HG02798 (cell line): ENCODE results near the gene FAF1.
"Not testable (repeated sequence)": the region's sequence is repeated elsewhere in the genome, so short reads cannot be mapped to it uniquely, and the experiment has no call there.

Source experiments
- ATAC-seq: cut with Tn5 transposase; IDR thresholded peaks from one replicate; pipeline ENCODE4 v1.9.1; 2021; ENCODE audit warnings: mild to moderate bottlenecking; ENCODE audit not compliant: unreplicated experiment, poor library complexity

Gene FAF1

GRCh38 chr1:50820545-50820944, 139.5 kb downstream of the FAF1 start:
- ATAC-seq = no peak

GRCh38 chr1:50812346-50812745, 147.7 kb downstream of the FAF1 start:
- no peak for ATAC-seq

- no peak for ATAC-seq
Measured at GRCh38 chr1:50808296-50808695, 151.8 kb downstream of the FAF1 start.

DNA sequence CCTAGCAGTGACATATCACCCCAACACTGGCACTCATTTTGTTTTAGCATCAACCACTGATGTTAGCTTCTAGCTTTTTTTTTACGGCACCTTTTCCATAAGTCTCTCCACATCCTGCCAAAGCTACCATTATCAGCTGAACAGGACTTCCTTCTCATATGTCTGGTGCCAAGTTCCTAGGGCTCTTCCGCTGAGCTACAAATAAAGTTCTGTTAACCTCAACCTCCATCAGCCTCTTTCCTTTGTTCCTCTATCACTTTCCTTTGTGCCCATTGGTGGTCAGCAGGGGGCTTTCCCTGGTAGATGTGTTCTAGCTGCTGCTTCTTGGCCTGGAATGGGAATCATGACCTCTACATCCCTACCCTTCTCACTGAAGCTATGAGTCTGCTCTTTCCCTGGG, 163.8 kb downstream of the FAF1 start:
- no peak for ATAC-seq

DNA sequence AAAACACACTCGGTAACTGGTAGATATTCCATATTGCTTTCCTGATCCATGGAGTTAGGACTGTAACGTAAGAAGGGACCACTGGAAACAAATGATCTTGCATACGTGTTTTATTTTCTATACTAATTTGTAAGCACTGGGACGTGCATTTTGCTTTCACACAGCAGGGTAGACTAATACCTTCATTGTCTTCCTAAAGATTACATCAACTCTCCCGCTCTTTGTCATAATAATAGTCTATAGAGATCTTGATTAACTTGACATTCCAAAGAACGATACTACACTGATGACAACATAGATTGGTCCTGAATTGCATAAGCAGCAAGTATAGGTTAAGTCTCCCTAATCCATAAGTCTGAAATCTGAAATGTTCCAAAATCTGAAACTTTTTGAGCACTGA, 166.5 kb downstream of the FAF1 start:
- ATAC-seq = no peak

DNA sequence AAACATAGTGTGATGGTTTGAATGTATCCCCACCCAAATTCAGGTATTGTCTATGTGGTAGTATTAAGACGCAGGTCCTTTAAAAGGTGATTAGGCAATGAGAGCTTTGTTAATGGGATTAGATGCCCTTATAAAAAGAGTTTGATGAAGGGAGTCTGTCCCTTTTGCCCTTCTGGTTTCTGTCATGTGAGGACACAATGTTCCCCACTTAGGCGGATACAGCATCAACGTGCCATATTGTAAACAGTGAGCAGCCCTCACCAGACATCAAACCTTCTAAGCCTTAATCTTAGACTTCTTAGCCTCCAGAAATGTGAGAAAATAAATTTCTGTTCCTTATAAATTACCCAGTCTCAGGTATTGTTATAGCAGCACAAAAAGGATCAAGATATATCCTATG, 172.8 kb downstream of the FAF1 start:
- ATAC-seq = no peak

GRCh38 chr1:50783286-50783685, 176.8 kb downstream of the FAF1 start:
- ATAC-seq = no peak

DNA sequence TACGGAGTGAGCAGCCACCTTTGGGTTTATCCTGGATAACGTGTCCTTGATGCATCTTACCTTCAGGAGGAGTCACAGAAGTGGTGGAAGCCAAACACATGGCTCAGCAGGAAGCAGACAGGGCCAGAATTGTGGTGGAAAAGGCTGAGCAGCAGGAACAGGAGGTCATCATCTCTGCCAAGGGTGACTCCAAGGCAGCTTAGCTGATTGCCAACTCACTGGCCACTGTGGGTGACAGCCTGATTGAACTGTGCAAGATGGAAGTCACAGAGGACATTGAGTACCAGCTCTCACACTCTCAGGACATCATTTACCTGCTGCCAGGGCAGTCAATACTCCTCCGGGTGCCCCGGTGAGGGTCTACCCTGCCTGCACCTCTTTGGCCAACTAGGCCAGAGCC, 179.3 kb downstream of the FAF1 start:
- ATAC-seq = no peak

DNA sequence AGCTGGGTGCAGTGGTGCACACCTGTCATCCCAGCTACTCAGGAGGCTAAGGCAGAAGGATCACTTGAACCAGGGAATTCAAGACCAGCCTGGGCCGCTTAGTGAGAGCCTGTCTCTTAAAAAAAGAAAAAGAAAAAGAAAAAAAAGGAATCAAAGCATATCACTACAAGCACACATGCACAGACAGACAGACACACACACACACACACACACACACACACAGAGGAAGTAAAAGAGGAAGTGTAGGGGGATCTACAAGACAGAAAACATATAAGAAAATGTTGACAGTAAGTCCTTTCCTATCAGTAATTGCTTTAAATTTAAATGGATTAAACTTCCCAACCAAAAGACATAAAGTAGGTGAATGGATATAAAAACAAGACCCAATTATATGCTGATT, 180.3 kb downstream of the FAF1 start:
- ATAC-seq = no peak

- no peak for ATAC-seq
Measured at GRCh38 chr1:50775740-50776139, 184.3 kb downstream of the FAF1 start.

DNA sequence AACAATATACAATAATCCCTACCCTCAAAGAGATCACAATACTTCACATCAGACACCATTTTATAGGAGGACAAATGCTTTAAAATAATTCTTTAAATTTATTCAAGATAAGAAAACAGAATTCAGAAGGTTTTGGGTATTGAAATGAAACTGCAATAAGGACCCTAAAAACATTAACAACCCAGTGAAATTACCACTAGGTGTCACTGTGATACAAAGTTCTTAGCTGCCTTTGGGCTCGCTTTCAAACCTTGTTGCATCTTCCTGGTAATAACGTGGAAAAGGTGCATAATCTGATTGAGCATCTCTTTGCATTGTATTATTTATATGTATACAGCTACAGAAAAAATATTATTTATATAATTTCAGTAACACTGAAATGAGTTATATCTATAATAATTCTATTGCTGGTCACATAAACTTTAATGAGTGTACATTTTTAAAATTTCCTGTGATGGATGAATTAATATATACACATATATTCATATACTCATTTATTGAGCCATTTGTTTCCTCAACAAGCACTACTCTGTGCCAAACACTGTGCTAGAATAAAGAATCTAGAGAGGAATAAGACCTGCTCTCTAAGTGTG, 185.2 kb downstream of the FAF1 start:
- no peak for ATAC-seq

DNA sequence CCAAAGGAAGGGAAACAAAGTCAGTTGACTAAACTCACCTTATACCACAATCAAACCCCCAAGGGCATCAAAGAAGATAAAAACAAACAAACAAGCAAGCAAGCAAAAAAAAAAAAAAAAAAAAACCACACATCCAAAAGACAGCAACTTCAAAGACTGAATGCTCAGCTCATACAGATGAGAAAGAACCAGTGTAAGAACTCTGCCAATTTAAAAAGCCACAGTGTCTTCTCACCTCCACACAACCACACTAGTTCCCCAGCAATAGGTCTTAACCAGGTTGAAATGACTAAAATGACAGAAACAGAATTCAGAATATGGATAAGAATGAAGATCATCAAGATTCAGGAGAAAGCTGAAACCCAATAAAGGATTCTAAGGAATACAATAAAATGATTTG, 193.4 kb downstream of the FAF1 start:
- no peak for ATAC-seq

- ATAC-seq = not testable (repeated sequence)
Measured at GRCh38 chr1:50756543-50756942, 203.5 kb downstream of the FAF1 start.

DNA sequence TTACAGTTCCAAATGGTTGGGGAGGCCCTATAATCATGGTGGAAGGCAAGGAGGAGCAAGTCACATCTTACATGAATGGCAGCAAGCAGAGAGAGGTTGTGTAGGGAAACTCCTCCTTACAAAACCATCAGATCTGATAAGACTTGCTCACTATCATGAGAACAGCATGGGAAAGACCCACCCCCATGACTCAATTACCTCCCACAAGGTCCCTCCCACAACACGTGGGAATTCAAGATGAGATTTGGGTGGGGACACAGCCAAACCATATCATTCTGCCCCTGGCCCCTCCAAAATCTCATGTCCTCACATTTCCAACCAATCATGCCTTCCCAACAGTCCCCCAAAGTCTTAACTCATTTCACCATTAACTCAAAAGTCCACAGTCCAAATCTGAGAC, 205.3 kb downstream of the FAF1 start:
- not testable (repeated sequence) for ATAC-seq

DNA sequence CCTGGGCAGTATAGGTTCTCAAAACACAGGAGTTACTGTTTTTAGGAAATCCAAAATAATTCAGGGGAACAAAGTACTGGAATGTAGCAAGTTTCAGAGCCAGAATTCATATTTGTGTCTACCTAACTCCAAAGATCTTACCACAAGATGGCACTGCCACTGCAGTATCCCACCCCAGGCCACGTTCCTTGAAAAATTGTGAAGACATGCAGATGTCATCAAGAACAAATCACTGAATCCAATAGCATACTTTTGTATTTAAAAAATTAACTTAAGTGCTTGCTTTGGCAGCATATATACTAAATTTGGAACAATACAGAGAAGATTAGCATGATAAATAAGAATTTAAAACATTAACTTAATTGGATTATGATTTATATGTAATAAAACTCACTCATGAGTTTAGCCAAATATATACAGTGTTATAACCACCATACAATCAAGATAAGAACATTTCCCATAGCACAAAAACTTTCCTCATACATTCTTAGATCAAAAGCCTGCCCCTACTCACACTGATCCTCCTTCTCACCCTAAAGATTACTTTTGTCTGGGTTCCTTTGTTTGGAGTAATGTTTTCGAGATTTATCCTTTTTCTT, 209.9 kb downstream of the FAF1 start:
- ATAC-seq = no peak

GRCh38 chr1:50747394-50747793, 212.7 kb downstream of the FAF1 start:
- ATAC-seq = no peak

DNA sequence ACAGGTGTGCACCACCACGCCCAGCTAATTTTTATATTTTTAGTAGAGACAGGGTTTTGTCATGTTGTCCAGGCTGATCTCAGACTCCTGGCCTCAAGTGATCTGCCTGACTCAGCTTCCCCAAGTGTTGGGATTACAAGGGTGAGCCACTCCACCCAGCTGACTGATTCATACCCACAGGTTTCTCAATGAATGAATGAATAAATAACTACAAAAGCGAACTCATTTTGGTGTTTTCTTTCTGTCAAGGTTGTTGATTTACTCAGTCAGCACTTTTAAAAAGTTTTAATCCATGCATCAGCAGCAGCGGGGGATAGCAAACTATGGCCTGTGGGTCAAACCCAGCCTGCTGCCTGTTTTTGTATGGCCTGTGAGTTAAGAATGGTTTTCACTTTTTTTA, 217.5 kb downstream of the FAF1 start:
- ATAC-seq = no peak

DNA sequence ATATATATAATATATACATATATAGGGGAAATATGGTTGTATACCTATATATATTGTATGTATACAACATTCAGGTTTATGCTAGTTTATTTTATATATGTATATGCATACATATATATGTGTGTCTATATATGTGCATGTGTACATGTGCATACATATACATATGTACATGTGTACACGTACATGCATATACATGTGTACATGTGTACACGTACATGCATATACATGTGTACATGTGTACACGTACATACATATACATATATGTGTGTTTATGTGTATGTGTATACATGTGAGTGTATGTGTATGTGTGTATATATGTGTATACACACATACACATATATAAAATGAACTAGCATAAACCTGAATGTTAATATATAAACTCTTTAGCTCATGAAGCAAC, 220.9 kb downstream of the FAF1 start:
- no peak for ATAC-seq

DNA sequence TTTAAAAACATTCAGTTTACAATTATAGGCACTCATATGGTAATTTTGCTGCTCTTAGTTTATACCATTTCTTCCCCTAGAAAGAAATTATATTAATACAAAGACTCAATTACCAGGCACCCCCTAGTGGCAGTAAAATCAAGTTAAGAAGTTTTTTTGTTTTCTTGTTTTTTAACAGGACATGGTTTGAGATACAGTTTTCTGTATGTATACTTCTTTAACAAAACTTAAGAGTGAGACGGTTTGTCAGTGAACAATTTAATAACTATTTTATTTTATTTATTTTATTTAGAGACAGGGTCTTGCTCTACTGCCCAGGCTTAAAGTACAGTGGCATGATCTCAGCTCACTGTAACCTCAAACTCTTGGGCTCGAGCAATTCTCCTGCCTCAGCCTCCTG, 224.6 kb downstream of the FAF1 start:
- ATAC-seq = no peak

GRCh38 chr1:50727578-50727977, 232.5 kb downstream of the FAF1 start:
- not testable (repeated sequence) for ATAC-seq

DNA sequence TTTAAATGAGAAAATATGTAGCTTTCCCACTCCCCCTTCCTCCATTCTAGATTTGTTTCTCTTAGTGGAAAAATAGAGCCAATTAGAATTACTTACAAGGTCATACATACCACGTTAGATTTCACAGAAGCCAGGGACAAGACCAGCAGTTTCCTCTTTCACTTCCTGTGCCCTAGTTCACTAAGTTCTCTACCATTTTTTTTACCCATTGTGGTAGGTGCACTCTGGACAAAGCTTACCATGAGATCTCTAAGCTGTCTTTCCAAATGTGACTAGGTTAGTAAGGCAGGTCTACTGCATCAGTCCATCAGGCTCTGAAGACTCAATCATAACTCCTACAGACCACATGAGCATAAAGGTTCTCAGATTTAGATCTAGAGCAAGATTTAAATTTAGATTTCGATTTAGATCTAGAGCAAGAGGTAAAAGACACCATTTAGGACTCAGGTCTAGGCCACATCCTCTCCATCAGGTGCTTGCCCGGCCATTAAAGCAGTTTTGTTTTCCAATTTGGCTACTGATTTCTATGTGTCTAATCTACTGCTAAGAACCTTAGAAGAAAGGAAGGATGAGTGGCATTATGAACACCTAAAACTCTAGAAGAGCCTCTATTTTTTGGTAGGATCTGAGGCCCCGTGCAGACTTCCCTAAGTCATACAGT, 235.3 kb downstream of the FAF1 start:
- ATAC-seq = peak; percentile 78

GRCh38 chr1:50720457-50721053, 239.5 kb downstream of the FAF1 start:
- no peak for ATAC-seq
